CD4-positive, alpha-beta T cell treated with Interleukin-6 for 4 hours (primary cell): ENCODE results near the gene CTNNA2.

Experiments
- DNase-seq: peaks from one replicate; pipeline ENCODE4 v3.0.0-alpha.2; 2020; ENCODE audit warnings: mixed read lengths

The CTNNA2 gene

GRCh38 chr2:80529466-80530165, 1016.8 kb downstream of the CTNNA2 start:
- no peak for DNase-seq

GRCh38 chr2:80530442-80531064, 1017.7 kb downstream of the CTNNA2 start:
- DNase-seq = no peak

- no peak for DNase-seq
Observed at GRCh38 chr2:80531319-80531718, 1018.5 kb downstream of the CTNNA2 start.

GRCh38 chr2:80545420-80546210, 1032.8 kb downstream of the CTNNA2 start:
- DNase-seq = no peak

DNA sequence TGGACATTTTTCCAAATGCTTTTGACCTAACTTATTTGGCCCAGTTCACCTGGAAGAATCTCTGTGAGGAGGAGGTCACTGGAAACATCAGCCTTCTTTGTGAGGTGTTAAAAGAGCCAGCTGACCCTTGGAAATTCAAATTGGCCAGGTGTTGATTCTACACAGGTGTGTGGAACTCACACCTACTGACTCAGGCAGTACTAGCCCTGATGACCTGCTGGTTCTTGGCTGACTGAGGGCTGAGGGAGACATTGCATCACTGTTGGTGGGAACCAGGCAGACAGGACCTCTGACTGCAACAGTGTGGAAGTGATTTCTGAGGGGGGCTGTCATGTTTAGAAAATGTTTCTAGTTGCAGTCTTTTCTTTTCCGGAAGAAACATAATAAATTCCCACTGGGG, 1033.9 kb downstream of the CTNNA2 start:
- DNase-seq = no peak

GRCh38 chr2:80547344-80547743, 1034.5 kb downstream of the CTNNA2 start:
- no peak for DNase-seq

DNA sequence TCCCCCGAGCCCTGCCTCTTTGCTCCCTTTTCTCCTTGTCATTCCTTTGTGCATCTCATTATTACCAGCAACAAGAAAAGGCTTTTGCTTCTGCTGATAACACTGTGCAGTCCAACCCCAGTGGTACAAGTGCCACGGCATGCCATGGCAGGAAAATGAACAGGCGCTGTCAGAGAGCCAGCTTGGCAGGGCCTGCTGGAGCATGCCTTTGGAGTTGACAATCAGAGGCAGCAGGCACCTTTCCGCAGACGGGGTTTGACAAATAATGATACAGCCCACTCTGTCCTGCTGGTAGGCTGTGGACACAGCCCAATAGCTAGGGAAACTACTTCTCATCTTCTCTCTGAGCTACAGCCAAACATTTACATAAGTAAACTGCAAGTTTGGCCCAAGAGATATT, 1035.6 kb downstream of the CTNNA2 start:
- DNase-seq = no peak

GRCh38 chr2:80549901-80550300, 1037.0 kb downstream of the CTNNA2 start:
- DNase-seq = no peak

DNA sequence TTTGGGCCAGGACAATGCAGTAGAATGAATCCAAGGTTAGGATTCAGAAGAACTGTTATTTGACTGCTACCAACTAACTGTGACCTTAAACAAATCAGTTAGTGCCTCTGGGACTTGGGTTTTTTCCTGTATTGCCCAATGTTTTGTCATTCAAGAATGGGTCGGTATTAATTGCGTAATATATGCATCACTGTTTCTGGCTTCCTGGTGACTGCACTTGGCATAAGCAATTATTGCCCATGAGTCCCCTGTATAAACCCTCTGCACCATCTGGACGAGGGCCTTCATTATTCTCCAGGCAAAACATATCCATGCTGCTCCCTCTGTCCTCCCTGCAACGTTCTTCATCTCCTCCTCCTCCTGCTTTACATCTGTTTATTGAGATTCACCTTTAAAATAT, 1047.5 kb downstream of the CTNNA2 start:
- no peak for DNase-seq

DNA sequence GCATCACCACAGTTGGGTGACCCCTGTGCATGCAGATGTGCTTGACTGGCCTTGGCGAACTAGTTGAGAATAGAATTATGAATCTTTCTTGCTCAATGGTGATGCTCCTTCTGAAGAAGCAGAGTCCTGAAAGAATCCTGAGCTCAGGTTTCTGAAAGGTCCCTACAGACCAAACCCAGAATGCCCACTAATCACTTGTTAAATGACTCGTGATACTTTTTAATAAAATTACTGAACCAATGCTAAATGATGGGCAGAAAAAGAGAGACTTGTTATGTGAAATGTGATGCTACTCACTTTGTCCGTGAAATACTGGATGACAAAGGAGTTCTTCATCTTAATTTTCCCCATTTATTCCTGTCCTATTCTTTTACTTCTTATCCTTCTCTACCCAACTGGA, 1055.2 kb downstream of the CTNNA2 start:
- DNase-seq = no peak

GRCh38 chr2:80573167-80573566, 1060.3 kb downstream of the CTNNA2 start:
- no peak for DNase-seq

DNA sequence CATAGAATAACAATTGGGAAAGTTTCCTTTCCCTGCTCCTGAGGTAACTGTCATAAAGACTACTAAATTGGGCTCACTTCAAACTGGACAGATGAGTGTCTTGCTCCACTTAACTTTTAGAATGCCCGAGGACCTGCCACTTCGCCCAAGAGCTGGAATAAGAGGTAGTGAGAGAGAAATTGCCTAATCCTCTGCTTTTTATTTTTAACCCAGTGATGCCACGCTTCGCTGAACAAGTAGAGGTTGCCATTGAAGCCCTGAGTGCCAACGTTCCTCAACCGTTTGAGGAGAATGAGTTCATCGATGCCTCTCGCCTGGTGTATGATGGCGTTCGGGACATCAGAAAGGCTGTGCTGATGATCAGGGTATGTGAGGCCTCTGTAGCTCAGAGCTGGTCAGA, 1061.1 kb downstream of the CTNNA2 start:
- DNase-seq = no peak

GRCh38 chr2:80579756-80580155, 1066.9 kb downstream of the CTNNA2 start:
- no peak for DNase-seq

GRCh38 chr2:80591233-80591632, 1078.4 kb downstream of the CTNNA2 start:
- DNase-seq = no peak

GRCh38 chr2:80592106-80592505, 1079.3 kb downstream of the CTNNA2 start:
- DNase-seq = no peak

DNA sequence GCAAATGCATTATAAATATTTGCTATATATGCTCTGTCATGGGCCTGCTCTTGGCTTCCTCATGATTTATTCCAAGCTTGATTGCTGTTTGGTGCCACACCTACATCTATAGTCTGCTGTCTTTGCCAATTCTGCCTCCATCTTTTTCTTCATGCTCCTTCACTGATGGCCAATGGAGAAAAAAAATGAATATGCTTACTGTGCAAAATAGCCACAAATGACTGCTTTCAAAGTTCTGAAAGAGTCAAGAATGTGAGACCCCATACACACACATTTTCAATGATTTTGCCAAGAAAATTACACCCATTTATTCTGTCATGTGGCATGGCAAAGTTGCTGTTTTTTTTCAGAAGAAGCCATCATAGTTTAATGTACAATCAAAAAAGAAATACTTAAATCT, 1097.3 kb downstream of the CTNNA2 start:
- no peak for DNase-seq

DNA sequence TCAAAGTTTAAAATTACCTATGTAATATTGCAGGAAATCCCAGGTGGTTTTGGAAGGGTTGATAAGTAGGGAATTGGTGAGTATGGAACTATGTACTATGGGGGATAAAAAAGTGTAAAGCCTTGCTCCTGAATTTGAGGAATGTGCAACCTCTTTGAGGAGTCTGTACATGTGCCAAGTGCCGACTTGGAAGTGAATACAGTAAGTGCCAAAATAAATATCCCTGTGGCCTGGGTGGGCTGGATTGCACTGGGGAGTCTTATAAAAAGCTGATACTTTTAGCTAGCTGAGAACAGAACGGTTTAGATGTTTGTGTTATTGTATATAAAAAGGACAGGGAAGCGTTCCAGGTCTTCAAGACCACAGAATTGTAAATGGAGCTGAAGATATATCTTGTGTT, 1108.8 kb downstream of the CTNNA2 start:
- no peak for DNase-seq

- no peak for DNase-seq
Observed at GRCh38 chr2:80624062-80624461, 1111.2 kb downstream of the CTNNA2 start.

DNA sequence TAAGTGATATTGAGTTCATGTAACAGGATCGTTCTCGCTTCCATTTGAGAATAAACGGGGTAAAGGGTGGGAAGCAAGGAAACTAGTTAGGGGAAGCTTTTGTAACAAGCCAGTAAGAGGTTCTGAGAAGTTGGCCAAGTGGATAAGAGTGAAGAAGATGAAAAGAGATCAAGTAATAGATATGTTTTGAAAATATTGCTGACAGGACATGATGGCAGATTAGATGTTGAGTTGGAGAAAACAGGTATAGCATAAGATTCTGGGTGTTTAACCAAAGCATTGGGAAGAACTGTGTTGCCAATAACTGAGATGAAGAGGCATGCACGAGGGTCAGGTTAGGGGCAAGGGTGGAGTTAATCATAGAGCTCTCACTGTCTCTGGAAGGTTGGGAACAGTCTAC, 1121.7 kb downstream of the CTNNA2 start:
- no peak for DNase-seq

DNA sequence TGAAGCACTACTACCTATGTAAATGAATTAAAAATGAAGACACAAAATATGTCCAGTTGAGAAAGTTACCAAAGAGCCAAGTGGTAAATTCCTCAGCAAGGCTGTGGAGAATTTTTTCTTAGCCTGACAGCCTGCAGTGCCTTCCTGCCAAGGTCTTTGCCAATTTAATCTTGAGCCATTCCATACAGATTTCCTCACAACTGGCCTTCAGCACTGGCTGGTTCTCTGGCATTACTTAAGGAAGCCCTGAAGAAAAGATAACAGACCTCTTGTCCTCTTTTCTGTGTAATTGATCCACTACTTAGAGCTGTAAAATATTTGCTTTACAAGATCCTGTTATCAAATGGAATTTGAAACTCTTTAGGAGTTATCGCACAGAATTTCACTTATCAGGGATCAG, 1125.9 kb downstream of the CTNNA2 start:
- DNase-seq = no peak

GRCh38 chr2:80642465-80642864, 1129.6 kb downstream of the CTNNA2 start:
- no peak for DNase-seq

DNA sequence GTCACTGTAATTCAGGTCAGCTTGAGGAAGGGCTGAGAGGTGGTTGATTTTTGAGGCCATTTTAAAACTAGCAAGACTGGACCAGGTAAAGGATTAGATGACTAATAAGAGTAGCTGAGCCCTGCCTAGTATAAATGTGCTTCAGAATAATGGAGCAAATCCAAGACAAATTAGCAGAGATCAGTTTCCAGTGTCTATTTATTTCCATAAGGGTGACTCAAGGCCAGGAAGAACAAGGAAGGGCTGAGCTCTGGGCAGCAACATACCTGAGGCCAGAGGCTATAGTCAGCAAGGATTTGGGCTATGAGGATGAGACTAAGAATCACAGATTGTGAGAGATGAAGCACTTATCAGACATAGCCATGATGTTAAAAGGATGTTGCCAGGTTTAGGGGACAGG, 1130.7 kb downstream of the CTNNA2 start:
- no peak for DNase-seq

GRCh38 chr2:80651435-80651834, 1138.6 kb downstream of the CTNNA2 start:
- no peak for DNase-seq

DNA sequence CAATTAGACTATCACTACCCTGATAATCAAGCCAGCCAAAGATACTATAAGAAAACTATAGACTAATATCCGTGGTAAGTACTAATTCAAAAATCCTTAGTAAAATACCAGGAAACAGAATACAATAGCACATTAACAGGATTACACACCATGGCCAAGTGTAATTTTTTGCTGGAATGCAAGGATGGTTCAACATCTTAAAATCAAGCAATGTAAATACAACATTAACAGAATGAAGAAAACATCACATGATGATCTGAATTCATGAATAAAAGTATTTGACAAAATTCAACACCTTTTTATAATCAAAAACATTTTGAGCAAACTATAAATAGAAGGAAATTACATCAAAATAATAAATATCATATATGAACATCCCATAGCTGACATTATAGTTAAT, 1142.4 kb downstream of the CTNNA2 start:
- no peak for DNase-seq
